HG03097 (cell line): Measurements from ENCODE around the gene TANK.
"Not testable (repeated sequence)": the region's sequence is repeated elsewhere in the genome, so short reads cannot be mapped to it uniquely, and the experiment has no call there.

Source experiments
- ATAC-seq: cut with Tn5 transposase; IDR thresholded peaks from one replicate; pipeline ENCODE4 v1.9.1; 2021; ENCODE audit not compliant: unreplicated experiment, low FRiP score

The TANK gene

DNA sequence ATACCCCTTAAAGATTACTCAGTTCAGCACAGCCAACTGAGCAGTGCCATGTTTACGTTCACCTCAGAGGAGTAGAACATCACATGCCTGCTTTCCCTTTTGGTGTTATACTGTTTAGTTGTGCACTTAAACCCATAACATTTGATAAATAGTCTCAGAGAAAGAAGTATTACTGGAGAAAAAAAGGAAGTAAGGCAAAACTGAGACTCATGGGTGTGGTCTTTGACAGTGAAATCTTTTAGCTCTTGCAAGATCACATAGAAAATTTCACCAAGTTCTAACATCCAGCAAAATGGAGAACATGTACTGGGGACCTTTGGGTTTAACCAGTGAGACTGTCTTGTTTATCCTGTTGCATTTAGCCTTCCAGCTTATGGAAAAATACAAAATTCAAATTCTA lies 5.6 kb downstream of the TANK start:
- ATAC-seq: no peak

DNA sequence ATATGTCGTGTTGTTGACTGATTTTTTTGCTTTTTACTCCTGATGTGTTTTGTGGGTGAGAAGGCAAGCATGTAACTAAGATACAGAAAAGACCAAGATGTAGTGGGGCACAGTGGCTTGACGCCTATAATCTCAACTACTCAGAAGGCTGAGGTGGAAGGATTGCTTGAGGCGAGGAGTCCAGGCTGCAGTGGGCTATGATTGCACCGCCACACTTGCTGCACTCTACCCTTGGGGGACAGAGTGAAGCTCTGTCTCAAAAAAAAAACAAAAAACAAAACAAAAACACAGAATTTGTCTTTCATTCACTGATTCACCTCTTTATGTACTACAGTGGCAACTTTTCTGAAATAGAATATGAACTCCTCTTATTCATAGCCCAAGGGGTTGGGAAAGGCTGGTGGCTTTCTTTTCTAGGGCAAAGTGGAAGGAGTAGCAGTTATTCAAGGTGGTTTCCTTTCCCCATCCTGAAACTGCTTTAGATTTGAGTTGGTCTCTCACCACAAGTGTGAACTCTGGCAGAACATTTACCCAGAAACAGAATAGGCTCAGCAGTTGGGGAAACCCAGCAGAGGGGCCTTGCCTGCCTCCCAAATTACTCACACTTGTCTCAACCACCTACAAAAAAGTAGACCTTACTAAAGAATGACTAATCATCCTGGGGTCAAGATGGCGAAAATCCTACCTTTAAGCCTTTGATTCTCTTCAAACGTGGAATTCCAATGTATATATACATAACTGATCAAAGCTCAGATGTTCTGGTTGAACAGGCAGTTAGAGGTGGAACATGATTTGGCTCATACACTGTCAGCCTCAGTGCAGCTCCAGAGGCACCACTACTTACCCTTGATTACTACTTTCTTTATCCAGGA lies 6.5 kb downstream of the TANK start:
- peak; percentile 79 for ATAC-seq

DNA sequence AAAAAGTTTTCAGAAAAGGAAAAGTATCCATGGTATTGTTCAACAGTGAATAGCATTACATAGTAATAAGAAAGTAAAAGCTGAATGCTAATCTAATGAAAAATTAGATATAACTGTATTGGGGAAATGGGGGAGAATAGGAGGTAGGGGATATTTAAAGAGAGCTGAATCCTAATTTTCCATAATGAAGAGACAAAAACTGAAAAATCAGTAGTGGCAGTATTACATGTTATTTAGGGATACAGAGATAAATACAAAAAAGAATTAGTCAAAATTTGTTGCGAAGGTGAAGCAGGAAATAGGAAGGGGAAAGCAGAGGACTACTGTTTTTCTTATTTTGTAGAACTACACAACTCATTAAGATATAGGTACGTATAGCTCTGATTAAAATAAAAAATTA lies 9.1 kb downstream of the TANK start:
- no peak for ATAC-seq

GRCh38 chr2:161170377-161170776 lies 10.1 kb downstream of the TANK start:
- no peak for ATAC-seq

DNA sequence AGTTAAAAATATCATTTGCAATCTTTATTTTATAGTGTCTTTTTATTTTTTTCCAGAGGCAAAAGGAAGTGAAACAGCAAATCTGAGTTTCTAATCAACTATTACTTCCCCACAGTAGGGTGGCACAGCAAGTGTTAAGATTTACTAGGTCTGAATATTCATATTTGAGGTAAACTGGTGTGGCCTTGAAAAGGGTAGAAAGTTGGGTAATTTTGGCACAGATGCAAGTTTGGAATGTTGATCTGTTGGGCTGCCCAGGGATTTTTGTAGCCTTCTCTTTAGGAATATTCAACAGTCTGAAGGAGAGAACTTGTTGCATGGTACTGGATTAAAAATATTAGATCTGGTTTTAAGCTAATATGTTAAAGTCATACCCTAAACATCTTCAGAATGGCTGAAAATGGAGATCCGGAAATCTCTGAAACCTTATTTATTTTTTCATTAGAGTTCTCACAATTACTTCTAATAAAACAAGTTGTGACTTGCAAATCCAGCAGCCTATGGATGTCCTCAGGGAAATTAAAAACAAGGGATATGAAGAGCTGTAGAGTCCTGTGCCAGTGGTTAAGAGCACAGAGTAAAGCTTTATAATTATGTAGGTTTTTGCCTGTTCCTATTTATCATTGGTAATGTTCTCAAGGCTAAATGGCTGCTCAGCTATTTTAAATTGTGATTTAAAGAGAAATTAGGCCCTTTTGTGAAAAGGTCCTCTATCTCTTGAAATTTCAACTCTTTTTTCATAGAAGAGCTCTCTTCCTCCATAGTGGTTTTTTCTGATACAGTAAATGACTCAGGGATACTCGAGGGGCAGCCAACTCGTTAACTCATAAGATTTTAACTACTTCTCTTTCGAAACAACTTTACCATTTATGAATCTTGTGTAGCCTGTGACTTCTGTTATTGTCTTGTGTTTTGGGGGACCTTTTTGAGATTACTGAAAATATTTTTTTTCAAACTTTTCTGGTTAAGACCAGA lies 11.0 kb downstream of the TANK start:
- ATAC-seq: no peak

- ATAC-seq: no peak
Measured at GRCh38 chr2:161172901-161173540, 12.8 kb downstream of the TANK start.

DNA sequence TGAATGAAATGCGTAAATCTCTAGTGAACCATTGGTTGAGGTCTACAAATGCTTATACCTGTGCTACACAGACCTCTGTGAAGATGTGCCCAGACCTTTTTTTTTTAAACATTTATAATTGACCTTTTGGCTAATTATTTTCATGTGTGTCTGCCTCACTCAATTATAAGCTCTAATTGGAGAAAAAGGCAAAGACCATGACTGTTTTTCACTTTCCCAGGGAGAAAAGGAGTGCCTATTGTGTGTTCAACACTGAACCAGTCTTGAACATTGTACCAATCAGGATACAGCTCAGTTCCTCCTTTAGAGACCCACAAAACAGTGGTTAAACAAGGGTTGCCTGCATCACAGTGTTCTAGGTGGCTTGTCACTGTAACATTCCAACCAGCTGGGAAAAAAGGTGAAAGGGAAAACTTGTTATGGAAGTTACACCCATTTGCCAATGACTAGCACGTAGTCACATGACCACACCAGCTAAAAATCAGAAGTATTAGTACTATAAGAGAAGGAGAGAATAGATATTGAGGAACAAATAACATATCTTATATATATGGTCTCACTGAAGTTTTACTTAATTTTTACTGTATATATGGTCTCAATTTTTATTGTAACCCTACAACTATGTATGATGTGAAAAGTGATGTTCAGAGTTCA lies 13.4 kb downstream of the TANK start:
- ATAC-seq: no peak

DNA sequence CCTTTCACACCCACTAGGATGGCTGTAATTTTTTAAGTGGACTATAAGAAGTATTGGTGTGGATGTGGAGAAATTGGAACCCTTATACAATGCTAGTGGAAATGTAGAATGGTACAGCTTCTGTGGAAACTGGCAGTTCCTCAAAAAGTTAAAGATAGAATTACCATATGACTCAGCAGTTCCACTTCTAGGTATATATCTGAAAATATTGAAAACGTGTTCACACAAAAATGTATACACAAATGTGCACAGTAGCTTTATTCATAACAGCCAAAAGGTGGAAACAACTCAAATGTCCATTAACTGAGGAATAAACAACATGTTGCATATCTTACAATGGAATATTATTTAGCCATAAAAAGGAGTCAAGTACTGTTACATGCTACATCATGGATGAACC lies 17.7 kb downstream of the TANK start:
- no peak for ATAC-seq

DNA sequence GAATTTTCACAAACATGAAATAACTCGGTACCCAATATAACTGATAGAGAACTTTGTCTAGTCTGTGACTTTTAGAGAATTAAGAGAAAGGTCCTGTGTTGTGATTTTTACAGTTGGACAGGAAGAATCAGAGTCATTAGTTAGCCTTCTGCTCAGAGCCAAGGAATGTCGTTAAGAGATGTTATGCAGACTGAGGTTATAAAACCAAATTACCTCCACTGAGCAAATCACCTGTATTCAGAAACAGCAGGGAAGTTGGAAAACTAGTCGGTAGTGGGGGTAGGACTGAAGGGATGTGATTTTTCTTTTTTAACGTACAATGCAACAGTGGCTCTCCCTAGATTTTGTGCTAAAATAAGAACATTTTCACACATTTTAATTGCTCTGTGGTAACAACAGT lies 18.5 kb downstream of the TANK start:
- no peak for ATAC-seq

DNA sequence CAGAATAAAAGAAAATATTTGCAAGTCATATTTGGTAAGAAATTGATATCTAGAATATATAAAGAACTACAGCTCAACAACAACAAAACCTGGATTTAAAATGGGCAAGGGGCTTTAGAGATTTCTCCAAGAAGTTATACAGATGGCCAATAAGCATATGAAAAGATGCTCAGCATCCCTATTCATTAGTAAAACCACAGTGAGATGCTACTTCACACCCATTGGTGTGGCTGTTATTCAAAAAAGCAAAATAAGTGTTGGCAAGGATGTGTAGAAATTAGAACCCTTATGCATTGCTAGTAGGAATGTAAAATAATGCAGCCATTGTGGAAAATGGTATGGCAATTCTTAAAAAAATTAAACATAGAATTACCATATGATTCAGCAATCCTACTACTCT lies 29.8 kb downstream of the TANK start:
- no peak for ATAC-seq

DNA sequence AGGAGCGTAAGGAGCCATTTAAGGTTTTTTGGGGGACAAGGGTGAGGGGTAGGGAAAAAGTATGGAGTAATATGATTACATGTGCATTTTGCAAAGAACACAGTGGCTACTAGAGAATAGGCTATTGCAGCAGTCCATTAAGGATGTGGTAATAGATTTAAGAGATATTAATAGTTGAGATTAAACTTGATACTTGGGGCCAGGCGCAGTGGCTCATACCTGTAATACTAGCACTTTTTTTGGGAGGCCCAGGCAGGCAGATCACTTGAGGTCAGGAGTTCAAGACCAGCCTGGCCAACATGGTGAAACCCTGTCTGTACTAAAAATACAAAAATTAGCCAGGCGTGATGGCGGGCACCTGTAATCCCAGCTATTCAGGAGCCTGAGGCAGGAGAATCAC lies 35.4 kb downstream of the TANK start:
- not testable (repeated sequence) for ATAC-seq

DNA sequence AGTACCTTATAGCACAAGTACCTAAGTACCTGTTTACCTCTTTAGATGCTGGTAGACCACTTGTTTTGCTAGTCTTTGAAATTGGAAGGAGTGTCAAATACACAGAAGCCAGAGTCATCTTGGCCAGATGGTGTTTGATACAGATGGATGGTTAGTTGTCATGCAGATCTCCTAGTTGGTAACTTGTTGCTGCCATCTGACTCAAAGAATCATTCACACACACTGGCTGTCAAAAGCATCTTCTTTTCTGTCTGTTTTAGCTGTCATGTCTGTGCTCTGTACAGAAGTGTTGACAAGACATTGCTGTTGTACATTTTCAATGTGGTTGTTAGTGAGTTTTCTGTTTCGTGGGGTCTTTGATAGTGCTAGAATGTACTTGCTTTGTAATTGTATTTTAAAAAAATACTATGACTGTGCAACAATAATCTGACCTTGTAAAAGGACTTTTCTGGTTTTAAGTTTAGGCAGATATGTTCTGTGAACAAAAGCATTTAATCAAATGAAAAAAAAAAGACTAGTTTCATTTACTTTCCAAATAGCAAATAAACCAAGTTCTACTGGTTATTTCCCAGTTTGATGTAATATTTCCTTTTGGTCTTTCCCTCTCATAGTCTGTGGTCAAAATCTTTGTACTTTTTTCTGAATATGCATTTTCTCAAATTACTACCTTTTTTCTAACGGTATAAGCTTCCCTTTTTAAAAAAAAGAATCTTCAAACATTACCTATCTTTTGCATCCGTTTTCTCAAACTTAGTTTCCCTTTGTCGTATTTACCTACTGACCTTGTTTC lies 39.9 kb downstream of the TANK start:
- peak; percentile 48 for ATAC-seq

- no peak for ATAC-seq
Measured at GRCh38 chr2:161204846-161205245, 44.6 kb downstream of the TANK start.

DNA sequence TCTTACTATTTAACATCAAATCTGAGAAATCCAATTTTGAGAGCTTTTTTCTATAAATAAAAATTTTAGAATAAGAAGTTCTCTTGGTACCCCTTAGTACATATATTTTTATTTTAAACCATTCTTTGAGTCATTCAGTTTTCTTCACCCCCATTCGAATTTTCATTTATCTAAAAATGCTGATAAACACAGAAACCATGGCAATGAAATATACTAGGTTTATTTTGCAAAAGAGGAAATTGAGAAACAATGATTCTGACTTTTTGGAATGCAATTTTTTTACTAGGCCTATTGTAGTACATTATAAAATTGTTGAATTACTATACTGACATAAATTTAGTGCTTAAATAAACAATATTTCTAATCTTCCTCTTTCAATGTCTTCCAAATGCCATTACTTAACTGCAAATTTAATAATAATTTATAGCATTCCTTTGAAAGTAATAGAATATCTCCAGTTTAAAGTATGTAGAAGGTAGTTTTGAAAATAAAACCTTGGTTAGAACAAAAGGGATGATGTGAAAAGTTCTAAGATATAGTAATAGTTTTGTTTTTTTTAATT lies 46.3 kb downstream of the TANK start:
- ATAC-seq: no peak

GRCh38 chr2:161207941-161208340 lies 47.7 kb downstream of the TANK start:
- ATAC-seq: no peak

GRCh38 chr2:161208527-161209139 lies 48.4 kb downstream of the TANK start:
- no peak for ATAC-seq

GRCh38 chr2:161209902-161210301 lies 49.7 kb downstream of the TANK start:
- no peak for ATAC-seq

- no peak for ATAC-seq
Measured at GRCh38 chr2:161217597-161218185, 57.5 kb downstream of the TANK start.

DNA sequence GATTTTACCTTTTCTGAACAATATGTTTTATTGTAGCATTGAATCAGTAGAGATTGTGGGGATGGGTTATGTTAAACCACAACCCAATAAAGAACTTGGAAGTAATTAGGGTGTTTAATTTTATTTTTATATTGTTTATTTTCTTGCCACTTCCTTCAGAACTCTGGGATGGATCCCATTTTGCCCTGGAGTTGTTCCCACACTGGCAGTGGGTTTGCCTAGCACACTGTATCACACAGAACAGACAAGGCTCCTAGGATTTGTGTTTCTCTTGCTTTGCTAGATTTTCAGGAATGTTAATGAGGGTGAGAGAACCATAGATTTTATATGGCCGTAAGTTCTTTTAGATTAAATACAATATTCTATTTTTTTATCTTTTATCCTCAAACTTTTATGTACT lies 59.0 kb downstream of the TANK start:
- no peak for ATAC-seq
